ENCODE measurements around the gene PSMA6. TPM values are rescaled to one million over a fixed set of nuclear protein-coding genes. Genes with fewer than 3 reads are reported as not detected.

PSMA6 gene
- 212 to 326 TPM (median 232 TPM) in 3 replicates for polyA plus RNA-seq
- 220 TPM for polyA plus RNA-seq (2011; ENCODE audit: low read depth)
- polyA plus RNA-seq (2011; cell fraction: cytosol; rRNA removed): 184 and 333 TPM in 2 replicates
- 134 and 170 TPM in 2 replicates for polyA plus RNA-seq (2011; cell fraction: nucleus; rRNA removed)
- polyA plus RNA-seq (2012; ENCODE audit: low replicate concordance): 189 and 205 TPM in 2 replicates
- 44.7 to 97.9 TPM (median 90.4 TPM) in 3 replicates for polyA minus RNA-seq
- 96.5 TPM for polyA minus RNA-seq (2011; cell fraction: cytosol; rRNA and poly(A)+ RNA removed)
- polyA minus RNA-seq (2011; cell fraction: nucleus; rRNA and poly(A)+ RNA removed): 27.1 and 51.3 TPM in 2 replicates

DNA sequence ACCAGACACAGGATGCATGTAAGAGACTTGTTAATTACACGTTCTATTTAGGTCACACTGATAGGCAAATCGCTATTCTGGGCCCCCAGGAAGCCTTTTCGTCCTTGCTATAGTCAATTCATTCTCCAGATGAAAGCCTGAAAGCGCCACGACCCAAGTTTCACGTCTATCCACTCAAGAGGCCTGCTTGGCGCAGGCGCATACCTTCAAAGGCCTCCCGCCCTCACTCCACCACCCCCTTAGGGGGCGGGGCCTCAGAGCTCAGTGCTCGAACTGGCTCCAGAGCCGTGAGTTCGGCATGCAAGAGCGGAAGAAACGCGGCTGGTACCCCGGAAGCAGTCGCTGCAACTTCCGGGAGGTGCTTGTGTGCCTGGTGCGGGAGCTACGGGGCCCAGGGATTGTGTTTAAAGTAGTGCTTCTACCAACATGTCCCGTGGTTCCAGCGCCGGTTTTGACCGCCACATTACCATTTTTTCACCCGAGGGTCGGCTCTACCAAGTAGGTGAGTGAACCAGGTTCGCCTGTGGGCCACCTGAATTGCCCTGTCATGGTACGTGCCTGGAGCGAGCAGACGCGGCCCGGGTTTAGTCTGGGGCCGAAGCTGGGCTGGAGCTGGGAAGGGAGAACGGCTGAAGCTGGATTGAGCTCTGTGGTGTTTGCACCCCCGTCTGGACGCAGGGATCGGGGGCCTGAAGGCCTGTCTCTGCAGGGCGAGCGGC, at the start of gene PSMA6:
PSMA6 (plus strand) TSS at position 332 of the 719 bp plus-strand sequence; CDS start at position 427, 95 bp downstream.
- H3K4me3 ChIP-seq (ENCODE audit: control insufficient read depth in 2 of 3, extremely low read depth in 1 of 3, insufficient read depth in 2 of 3, low read depth in 1 of 3, low read length in 3 of 3): peak within 1 kb of the TSS; percentile 57 to 96 (median 92)
- no peaks in the 10 kb centered on the region for H3K27me3 ChIP-seq (ENCODE audit: control insufficient read depth, extremely low read depth, insufficient read depth, low read length)
- H3K9me1 ChIP-seq (ENCODE audit: control insufficient read depth, extremely low read depth, insufficient read depth, low read length): peaks cover 3% of the 10 kb centered on the region
- H3K9me3 ChIP-seq (ENCODE audit: control insufficient read depth, low read depth, low read length): no peaks in the 10 kb centered on the region
- H3K36me3 ChIP-seq (ENCODE audit: control insufficient read depth in 2 of 2, extremely low read depth in 1 of 2, insufficient read depth in 2 of 2, low read length in 2 of 2): peaks cover 2 to 4% of the 10 kb centered on the region in 2 experiments
- TF ChIP-seq, protein P1, sequence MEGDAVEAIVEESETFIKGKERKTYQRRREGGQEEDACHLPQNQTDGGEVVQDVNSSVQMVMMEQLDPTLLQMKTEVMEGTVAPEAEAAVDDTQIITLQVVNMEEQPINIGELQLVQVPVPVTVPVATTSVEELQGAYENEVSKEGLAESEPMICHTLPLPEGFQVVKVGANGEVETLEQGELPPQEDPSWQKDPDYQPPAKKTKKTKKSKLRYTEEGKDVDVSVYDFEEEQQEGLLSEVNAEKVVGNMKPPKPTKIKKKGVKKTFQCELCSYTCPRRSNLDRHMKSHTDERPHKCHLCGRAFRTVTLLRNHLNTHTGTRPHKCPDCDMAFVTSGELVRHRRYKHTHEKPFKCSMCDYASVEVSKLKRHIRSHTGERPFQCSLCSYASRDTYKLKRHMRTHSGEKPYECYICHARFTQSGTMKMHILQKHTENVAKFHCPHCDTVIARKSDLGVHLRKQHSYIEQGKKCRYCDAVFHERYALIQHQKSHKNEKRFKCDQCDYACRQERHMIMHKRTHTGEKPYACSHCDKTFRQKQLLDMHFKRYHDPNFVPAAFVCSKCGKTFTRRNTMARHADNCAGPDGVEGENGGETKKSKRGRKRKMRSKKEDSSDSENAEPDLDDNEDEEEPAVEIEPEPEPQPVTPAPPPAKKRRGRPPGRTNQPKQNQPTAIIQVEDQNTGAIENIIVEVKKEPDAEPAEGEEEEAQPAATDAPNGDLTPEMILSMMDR (optimal IDR thresholded peaks at IDR 0.05 in 1 of 3, IDR thresholded peaks at IDR 0.05 in 1 of 3, conservative IDR thresholded peaks at IDR 0.05 in 1 of 3; ENCODE audit: extremely low read depth in 1 of 3, insufficient read depth in 2 of 3, low read length in 3 of 3): no peak
- no peak for TF ChIP-seq EZH2 (IDR thresholded peaks at IDR 0.05; ENCODE audit: low read length)
- peak within 1 kb of the TSS; percentile 96 for H3K9ac ChIP-seq (ENCODE audit: control insufficient read depth, extremely low read depth, insufficient read depth, low read length)
- H3K27ac ChIP-seq (ENCODE audit: control insufficient read depth, insufficient read depth, low read length): peak within 1 kb of the TSS; percentile 92
- H3K79me2 ChIP-seq (ENCODE audit: control insufficient read depth, insufficient read depth, low read length): peaks cover 50% of the 10 kb centered on the region
- DNase-seq (ENCODE audit: low read depth, low spot score) (peak; percentile 93), FAIRE-seq (peak; percentile 78)
- H2AFZ ChIP-seq (ENCODE audit: control insufficient read depth, low read length): peak within 1 kb of the TSS; percentile 96
- dilution Hi-C loops (cut with MboI; ENCODE audit: extremely low pct_ligation_motif_present, low sequenced_read_pairs): no loop called here
- peak within 1 kb of the TSS; percentile 99 for H3K4me2 ChIP-seq (ENCODE audit: control insufficient read depth, extremely low read depth, insufficient read depth, low read depth, low read length)
- no peaks in the 10 kb centered on the region for H4K20me1 ChIP-seq (ENCODE audit: control insufficient read depth, extremely low read depth, insufficient read depth, low read length)
- peaks cover 19% of the 10 kb centered on the region for H3K4me1 ChIP-seq (ENCODE audit: control insufficient read depth, extremely low read depth, insufficient read depth, low read length)

DNA sequence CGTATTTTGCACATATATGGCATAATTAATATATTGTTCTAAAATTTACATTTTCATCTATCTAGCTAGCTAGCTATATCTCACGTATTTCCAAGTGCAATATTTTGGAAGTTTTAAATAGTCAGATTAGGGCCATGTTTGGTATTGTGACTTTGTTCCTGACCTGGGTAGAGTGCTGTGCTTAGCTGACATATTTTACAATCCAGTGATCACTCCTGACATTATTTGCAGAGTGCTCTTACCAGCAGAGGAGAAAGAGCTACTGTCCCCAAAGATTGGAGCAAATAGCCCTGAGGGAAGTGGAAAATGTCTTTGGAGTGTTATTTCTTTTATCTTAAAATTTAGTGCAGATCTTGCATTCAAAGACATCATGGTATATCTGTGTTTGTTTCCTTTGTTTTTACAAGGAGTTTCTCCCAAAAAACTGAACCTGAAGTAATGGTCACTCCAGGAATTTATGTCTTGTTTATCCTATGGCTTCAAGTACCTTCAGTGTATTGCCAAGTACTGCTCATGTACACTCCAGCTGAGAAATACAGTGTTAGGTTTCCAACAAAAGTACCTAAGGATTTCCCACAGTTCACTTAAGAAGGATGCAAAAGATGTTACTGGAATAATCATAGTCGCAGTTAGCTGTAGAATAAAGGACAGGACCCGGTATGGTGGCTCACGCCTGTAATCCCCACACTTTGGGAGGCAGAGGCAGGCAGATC, 49.4 kb upstream of the PSMA6 start:
- no peak for TF ChIP-seq EZH2 (IDR thresholded peaks at IDR 0.05; ENCODE audit: low read length)
- TF ChIP-seq, protein P1 (optimal IDR thresholded peaks at IDR 0.05 in 1 of 3, IDR thresholded peaks at IDR 0.05 in 1 of 3, conservative IDR thresholded peaks at IDR 0.05 in 1 of 3; ENCODE audit: extremely low read depth in 1 of 3, insufficient read depth in 2 of 3, low read length in 3 of 3): no peak
- DNase-seq (ENCODE audit: low read depth, low spot score): no peak
- Histone ChIP-seq H3K4me3 (ENCODE audit: control insufficient read depth in 2 of 3, extremely low read depth in 1 of 3, insufficient read depth in 2 of 3, low read depth in 1 of 3, low read length in 3 of 3) (no peak overlapping the region), H3K9me3 (ENCODE audit: control insufficient read depth, low read depth, low read length) (no peaks in the 10 kb centered on the region), H3K36me3 (ENCODE audit: control insufficient read depth in 2 of 2, extremely low read depth in 1 of 2, insufficient read depth in 2 of 2, low read length in 2 of 2) (peaks cover 0 to 6% of the 10 kb centered on the region in 2 experiments), H3K4me1 (ENCODE audit: control insufficient read depth, extremely low read depth, insufficient read depth, low read length) (no peaks in the 10 kb centered on the region), H3K27ac (ENCODE audit: control insufficient read depth, insufficient read depth, low read length) (no peak overlapping the region), H3K9ac (ENCODE audit: control insufficient read depth, extremely low read depth, insufficient read depth, low read length) (no peak overlapping the region), H2AFZ (ENCODE audit: control insufficient read depth, low read length) (no peak overlapping the region), H3K4me2 (ENCODE audit: control insufficient read depth, extremely low read depth, insufficient read depth, low read depth, low read length) (no peak overlapping the region), H3K27me3 (ENCODE audit: control insufficient read depth, extremely low read depth, insufficient read depth, low read length) (no peaks in the 10 kb centered on the region), H3K9me1 (ENCODE audit: control insufficient read depth, extremely low read depth, insufficient read depth, low read length) (no peaks in the 10 kb centered on the region), H4K20me1 (ENCODE audit: control insufficient read depth, extremely low read depth, insufficient read depth, low read length) (no peaks in the 10 kb centered on the region), H3K79me2 (ENCODE audit: control insufficient read depth, insufficient read depth, low read length) (no peaks in the 10 kb centered on the region)
- dilution Hi-C loops (cut with MboI; ENCODE audit: extremely low pct_ligation_motif_present, low sequenced_read_pairs): no loop called here
- FAIRE-seq: no peak
